HEK293 (cell line): ENCODE measurements around the gene RFTN1.

Source experiments
- CTCF ChIA-PET: fragments of 350-600 bp; formaldehyde crosslinking; extraction: SDS; loops from one replicate; lab custom pipeline; 2021; ENCODE audit warnings: antibody characterized with exemption; lab: Yijun Ruan, JAX
- POLR2A ChIA-PET: fragments of 300-600 bp; formaldehyde crosslinking; extraction: SDS; loops from one replicate; lab custom pipeline; 2020; ENCODE audit warnings: antibody characterized with exemption, inconsistent platforms; lab: Yijun Ruan, JAX
- H3K27ac ChIP-seq: fragments of 200-500 bp; sonication (Bioruptor generic); 2 replicates; pipeline ENCODE4 v1.5.1; 2014; ENCODE audit warnings: low read depth, low read length, control low read depth, inconsistent platforms; ENCODE audit errors: extremely low read depth
- H3K36me3 ChIP-seq, 2 experiments: fragments of 200-500 bp in 1 of 2; sonication (Bioruptor generic) in 1 of 2; 1 replicate in 1 of 2; 2 replicates in 1 of 2; pipeline ENCODE4 v1.5.1; 2014 to 2017; ENCODE audit warnings: inconsistent platforms in 2 of 2, low read length in 2 of 2; ENCODE audit not compliant: control insufficient read depth in 2 of 2, insufficient read depth in 1 of 2
- H3K4me1 ChIP-seq: fragments of 200-500 bp; sonication (Bioruptor generic); 2 replicates; pipeline ENCODE4 v1.5.1; 2014; ENCODE audit warnings: mild to moderate bottlenecking, low read length, inconsistent platforms; ENCODE audit not compliant: control insufficient read depth, insufficient read depth
- H3K4me3 ChIP-seq: 2 replicates; pipeline ENCODE4 v1.5.1; 2011; ENCODE audit warnings: low read depth, mild to moderate bottlenecking, control low read depth, low read length, moderate library complexity
- H3K9me3 ChIP-seq: fragments of 200-500 bp; sonication (Bioruptor generic); 2 replicates; pipeline ENCODE4 v1.5.1; 2014; ENCODE audit warnings: low read depth, low read length, inconsistent platforms; ENCODE audit not compliant: control insufficient read depth, insufficient read depth
- HOXA7 ChIP-seq: sonication (generic); formaldehyde crosslinking; IDR thresholded peaks from 2 replicates; pipeline ENCODE4 v1.8.1; 2022; ENCODE audit warnings: missing genetic modification reagents, borderline replicate concordance
- PRDM2 ChIP-seq: fragments of 450-650 bp; formaldehyde crosslinking; IDR thresholded peaks from 2 replicates; pipeline ENCODE4 v1.5.1; 2016; ENCODE audit warnings: missing biosample characterization, missing genetic modification characterization, borderline replicate concordance
- RBAK ChIP-seq: fragments of 450-650 bp; formaldehyde crosslinking; IDR thresholded peaks from 2 replicates; pipeline ENCODE4 v1.5.1; 2016; ENCODE audit warnings: missing biosample characterization, missing genetic modification characterization
- SETDB1 ChIP-seq: IDR thresholded peaks from one replicate; pipeline ENCODE4 v1.6.1; 2017; ENCODE audit warnings: mild to moderate bottlenecking, low read length, moderate library complexity, mixed read lengths; ENCODE audit not compliant: insufficient read length
- ZBTB11 ChIP-seq: fragments of 450-650 bp; formaldehyde crosslinking; conservative IDR thresholded peaks from 2 replicates; pipeline ENCODE4 v1.5.1; 2016; ENCODE audit warnings: low read depth, missing biosample characterization, missing genetic modification characterization
- ZBTB17 ChIP-seq: fragments of 450-650 bp; formaldehyde crosslinking; IDR thresholded peaks from 2 replicates; pipeline ENCODE4 v1.5.1; 2016; ENCODE audit warnings: missing biosample characterization, missing genetic modification characterization
- ZFP3 ChIP-seq: fragments of 450-650 bp; formaldehyde crosslinking; IDR thresholded peaks from 2 replicates; pipeline ENCODE4 v1.5.1; 2016; ENCODE audit warnings: low read depth, missing biosample characterization, missing genetic modification characterization
- ZNF155 ChIP-seq: fragments of 450-650 bp; formaldehyde crosslinking; IDR thresholded peaks from 2 replicates; pipeline ENCODE4 v1.5.1; 2016; ENCODE audit warnings: missing biosample characterization, missing genetic modification characterization
- ZNF292 ChIP-seq: fragments of 450-650 bp; formaldehyde crosslinking; IDR thresholded peaks from 2 replicates; pipeline ENCODE4 v1.5.1; 2016; ENCODE audit warnings: low read depth, missing biosample characterization, missing genetic modification characterization, borderline replicate concordance
- ZNF324 ChIP-seq: fragments of 450-650 bp; formaldehyde crosslinking; IDR thresholded peaks from 2 replicates; pipeline ENCODE4 v1.5.1; 2016; ENCODE audit warnings: missing biosample characterization, missing genetic modification characterization
- ZNF354C ChIP-seq: fragments of 450-650 bp; formaldehyde crosslinking; IDR thresholded peaks from 2 replicates; pipeline ENCODE4 v1.5.1; 2016; ENCODE audit warnings: missing biosample characterization, missing genetic modification characterization, low read depth, borderline replicate concordance
- ZNF423 ChIP-seq: fragments of 450-650 bp; formaldehyde crosslinking; IDR thresholded peaks from 2 replicates; pipeline ENCODE4 v1.5.1; 2016; ENCODE audit warnings: missing biosample characterization, missing genetic modification characterization
- ZNF433 ChIP-seq: fragments of 450-650 bp; formaldehyde crosslinking; IDR thresholded peaks from 2 replicates; pipeline ENCODE4 v1.5.1; 2016; ENCODE audit warnings: missing biosample characterization, missing genetic modification characterization, low read depth
- ZNF548 ChIP-seq: fragments of 450-650 bp; formaldehyde crosslinking; IDR thresholded peaks from 2 replicates; pipeline ENCODE4 v1.5.1; 2016; ENCODE audit warnings: missing biosample characterization, missing genetic modification characterization
- ZNF621 ChIP-seq: fragments of 450-650 bp; formaldehyde crosslinking; IDR thresholded peaks from 2 replicates; pipeline ENCODE4 v1.5.1; 2017; ENCODE audit warnings: missing biosample characterization, missing genetic modification characterization
- ZNF777 ChIP-seq: fragments of 450-650 bp; formaldehyde crosslinking; IDR thresholded peaks from 2 replicates; pipeline ENCODE4 v1.5.1; 2017; ENCODE audit warnings: missing biosample characterization, missing genetic modification characterization, borderline replicate concordance

The RFTN1 gene

GRCh38 chr3:16354291-16354690 lies 159.2 kb downstream of the RFTN1 start:
- Histone ChIP-seq H3K9me3 (no peaks in the 10 kb centered on the region), H3K4me1 (no peaks in the 10 kb centered on the region), H3K36me3 (peaks cover 0 to 8% of the 10 kb centered on the region in 2 experiments; a peak in 2 of 3 replicates), H3K27ac (no peak overlapping the region), H3K4me3 (no peak overlapping the region)
- no peak for TF ChIP-seq PRDM2
- no peak for TF ChIP-seq SETDB1
- no peak for TF ChIP-seq ZNF292
- no peak for TF ChIP-seq RBAK
- no peak for TF ChIP-seq ZNF354C (tag by site-specific recombination)
- TF ChIP-seq ZNF324 (tag by site-specific recombination), result no peak
- POLR2A ChIA-PET, result no interaction called here
- CTCF ChIA-PET, result no interaction called here

DNA sequence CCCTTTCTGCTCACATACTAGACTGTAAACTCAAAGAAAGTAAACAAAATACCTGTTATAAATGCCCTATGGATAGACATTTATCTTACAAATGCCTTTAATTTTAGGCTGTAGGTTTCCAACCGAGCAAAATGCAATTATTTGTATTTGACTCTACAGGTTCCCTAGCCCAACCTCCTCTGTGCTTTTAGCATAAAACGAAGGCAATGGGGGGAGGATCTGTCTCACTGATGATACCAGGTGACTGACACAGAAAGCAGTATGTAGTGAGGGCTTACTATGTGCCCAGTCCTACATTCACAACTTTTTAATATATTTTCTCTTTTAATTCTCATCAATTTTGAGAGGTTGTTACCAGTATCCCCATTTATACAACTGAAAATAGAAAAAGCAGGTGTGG lies 161.1 kb downstream of the RFTN1 start:
- Histone ChIP-seq H3K36me3 (peaks cover 0 to 14% of the 10 kb centered on the region in 2 experiments; a peak in 2 of 3 replicates), H3K4me1 (no peaks in the 10 kb centered on the region), H3K27ac (no peak overlapping the region), H3K9me3 (no peaks in the 10 kb centered on the region), H3K4me3 (no peak overlapping the region)
- CTCF ChIA-PET, result no interaction called here
- no peak for TF ChIP-seq ZBTB11 (tag by site-specific recombination)
- TF ChIP-seq ZNF621, result no peak
- no peak for TF ChIP-seq ZNF777 (tag by site-specific recombination)
- no peak for TF ChIP-seq SETDB1
- TF ChIP-seq ZBTB17, result no peak
- no peak for TF ChIP-seq ZNF155 (tag by site-specific recombination)
- no peak for TF ChIP-seq ZNF433 (tag by site-specific recombination)
- TF ChIP-seq HOXA7 (CRISPR knock-in tag), result no peak
- no peak for TF ChIP-seq ZNF354C (tag by site-specific recombination)
- TF ChIP-seq ZNF423 (tag by site-specific recombination), result no peak
- TF ChIP-seq ZFP3, result no peak
- TF ChIP-seq ZNF548 (tag by site-specific recombination), result no peak
- POLR2A ChIA-PET, result no interaction called here
